Measurements from ENCODE around the gene HIF1A. TPM values are rescaled to one million over a fixed set of nuclear protein-coding genes. Genes with fewer than 3 reads are reported as not detected.

HIF1A gene
- total RNA-seq, 1 donor from 2014 or later: 299 TPM

DNA sequence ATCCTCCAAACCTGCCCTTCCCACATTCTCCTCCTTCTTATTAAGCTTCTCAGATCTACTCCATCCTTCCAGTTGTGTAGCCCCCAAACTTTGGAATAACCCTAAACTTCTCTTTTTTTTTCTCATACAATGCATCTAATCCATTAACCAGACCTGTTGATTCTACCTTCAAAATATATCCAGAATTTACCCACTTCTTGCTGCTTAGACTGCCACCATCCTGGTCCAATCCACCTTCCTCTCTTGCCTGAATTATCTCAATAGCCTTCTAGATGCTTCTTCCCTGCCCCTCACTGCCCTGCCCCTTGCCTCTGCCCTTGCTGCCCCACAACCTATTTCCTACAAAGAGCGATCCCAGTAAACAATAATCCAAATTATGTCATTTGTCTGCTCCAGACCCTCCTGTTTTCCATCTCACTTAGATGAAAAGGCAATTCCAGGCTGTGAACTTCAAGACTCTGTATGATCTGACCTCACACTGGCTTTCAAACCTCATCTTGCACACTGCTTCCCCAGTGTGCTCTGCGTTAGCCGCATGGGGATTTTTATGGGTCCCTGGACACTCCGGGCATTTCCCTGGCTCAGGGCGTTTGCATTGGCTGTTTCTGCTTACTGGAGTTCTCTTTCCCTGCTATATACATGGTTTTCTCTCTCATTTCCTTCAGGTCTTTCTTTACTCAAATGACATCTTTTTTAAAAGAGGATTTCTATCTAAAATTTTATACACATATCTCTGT is 42.6 kb upstream of the HIF1A start:
- Histone ChIP-seq H2AFZ (replicated peaks) (no peak overlapping the region), H3K4me1 (no peaks in the 10 kb centered on the region), H3K4me2 (no peak overlapping the region)

DNA sequence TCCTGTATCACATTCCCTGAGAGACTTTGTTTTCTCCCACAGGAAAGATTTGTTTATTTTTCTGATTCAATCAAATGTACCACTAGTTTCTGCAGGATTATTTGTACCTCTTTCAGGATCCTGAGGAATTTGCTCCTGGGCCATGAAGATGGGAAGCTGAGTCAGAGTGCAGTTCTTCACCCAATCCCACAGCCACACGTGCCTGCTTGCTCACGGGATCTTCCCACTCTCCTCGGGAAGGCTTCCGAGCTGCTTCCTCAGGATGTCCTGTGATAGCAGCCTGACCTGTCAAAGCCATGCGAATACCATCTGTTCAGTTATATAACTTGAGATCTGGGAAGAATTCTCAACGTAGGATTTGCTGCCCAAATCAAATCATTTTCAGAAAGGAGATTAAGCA is 41.8 kb upstream of the HIF1A start:
- Histone ChIP-seq H2AFZ (replicated peaks) (no peak overlapping the region), H4K20me1 (ENCODE audit: low read depth) (no peaks in the 10 kb centered on the region), H3K79me2 (ENCODE audit: low read depth) (no peaks in the 10 kb centered on the region), H3K4me1 (no peaks in the 10 kb centered on the region), H3K9ac (no peak overlapping the region), H3K27ac (no peak overlapping the region), H3F3A (ENCODE audit: low read depth) (no peaks in the 10 kb centered on the region), H3K4me3 (no peak overlapping the region), H3K36me3 (no peaks in the 10 kb centered on the region), H3K4me2 (no peak overlapping the region), H3K27me3 (no peaks in the 10 kb centered on the region), H3K9me3 (ENCODE audit: low read depth) (no peaks in the 10 kb centered on the region)
- Mint-ChIP-seq H3K27me3 (ENCODE audit: insufficient read depth, low read depth) (peaks cover 5% of the 10 kb centered on the region), H3K36me3 (no peaks in the 10 kb centered on the region), H3K4me1 (peaks cover 4% of the 10 kb centered on the region), H3K4me3 (no peak overlapping the region), H3K27ac (no peak overlapping the region), H3K9me3 (no peaks in the 10 kb centered on the region)
- DNase-seq (ENCODE audit: low spot score): no peak
- TF ChIP-seq, protein P1, sequence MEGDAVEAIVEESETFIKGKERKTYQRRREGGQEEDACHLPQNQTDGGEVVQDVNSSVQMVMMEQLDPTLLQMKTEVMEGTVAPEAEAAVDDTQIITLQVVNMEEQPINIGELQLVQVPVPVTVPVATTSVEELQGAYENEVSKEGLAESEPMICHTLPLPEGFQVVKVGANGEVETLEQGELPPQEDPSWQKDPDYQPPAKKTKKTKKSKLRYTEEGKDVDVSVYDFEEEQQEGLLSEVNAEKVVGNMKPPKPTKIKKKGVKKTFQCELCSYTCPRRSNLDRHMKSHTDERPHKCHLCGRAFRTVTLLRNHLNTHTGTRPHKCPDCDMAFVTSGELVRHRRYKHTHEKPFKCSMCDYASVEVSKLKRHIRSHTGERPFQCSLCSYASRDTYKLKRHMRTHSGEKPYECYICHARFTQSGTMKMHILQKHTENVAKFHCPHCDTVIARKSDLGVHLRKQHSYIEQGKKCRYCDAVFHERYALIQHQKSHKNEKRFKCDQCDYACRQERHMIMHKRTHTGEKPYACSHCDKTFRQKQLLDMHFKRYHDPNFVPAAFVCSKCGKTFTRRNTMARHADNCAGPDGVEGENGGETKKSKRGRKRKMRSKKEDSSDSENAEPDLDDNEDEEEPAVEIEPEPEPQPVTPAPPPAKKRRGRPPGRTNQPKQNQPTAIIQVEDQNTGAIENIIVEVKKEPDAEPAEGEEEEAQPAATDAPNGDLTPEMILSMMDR (IDR thresholded peaks at IDR 0.05): no peak
- TF ChIP-seq EZH2 (IDR thresholded peaks at IDR 0.05) (no peak), EZH2phosphoT487 (IDR thresholded peaks at IDR 0.05) (no peak)

More for the DNA sequence above, 42.6 kb upstream of the HIF1A start:
- Histone ChIP-seq H3K27ac (no peak overlapping the region), H3K9ac (no peak overlapping the region), H3K4me3 (no peak overlapping the region), H4K20me1 (ENCODE audit: low read depth) (no peaks in the 10 kb centered on the region), H3K27me3 (no peaks in the 10 kb centered on the region), H3K9me3 (ENCODE audit: low read depth) (no peaks in the 10 kb centered on the region), H3K36me3 (no peaks in the 10 kb centered on the region), H3K79me2 (ENCODE audit: low read depth) (no peaks in the 10 kb centered on the region), H3F3A (ENCODE audit: low read depth) (no peaks in the 10 kb centered on the region)
- no peaks in the 10 kb centered on the region for H3K36me3 Mint-ChIP-seq
- H3K27me3 Mint-ChIP-seq (ENCODE audit: insufficient read depth, low read depth): peaks cover 5% of the 10 kb centered on the region
- DNase-seq (ENCODE audit: low spot score): no peak
- H3K9me3 Mint-ChIP-seq: no peaks in the 10 kb centered on the region
- H3K4me3 Mint-ChIP-seq: no peak overlapping the region
- H3K4me1 Mint-ChIP-seq: peaks cover 4% of the 10 kb centered on the region
- no peak overlapping the region for H3K27ac Mint-ChIP-seq
- TF ChIP-seq, protein P1 (IDR thresholded peaks at IDR 0.05): no peak
- no peak for TF ChIP-seq EZH2phosphoT487 (IDR thresholded peaks at IDR 0.05)
- TF ChIP-seq EZH2 (IDR thresholded peaks at IDR 0.05): no peak

- H3K36me3 ChIP-seq: no peaks in the 10 kb centered on the region
- no peak overlapping the region for H3K4me2 ChIP-seq
- no peaks in the 10 kb centered on the region for H3K4me1 ChIP-seq
- no peak overlapping the region for H3K27ac Mint-ChIP-seq
- no peak overlapping the region for H3K4me3 Mint-ChIP-seq
- no peaks in the 10 kb centered on the region for H3F3A ChIP-seq (ENCODE audit: low read depth)
- no peaks in the 10 kb centered on the region for H3K36me3 Mint-ChIP-seq
- no peaks in the 10 kb centered on the region for H3K9me3 Mint-ChIP-seq
- peaks cover 4% of the 10 kb centered on the region for H3K4me1 Mint-ChIP-seq
- H3K9ac ChIP-seq: no peak overlapping the region
- H4K20me1 ChIP-seq (ENCODE audit: low read depth): no peaks in the 10 kb centered on the region
- TF ChIP-seq EZH2phosphoT487 (IDR thresholded peaks at IDR 0.05) (no peak), EZH2 (IDR thresholded peaks at IDR 0.05) (no peak)
- TF ChIP-seq, protein P1 (IDR thresholded peaks at IDR 0.05): no peak
- no peak overlapping the region for H3K4me3 ChIP-seq
- H3K27ac ChIP-seq: no peak overlapping the region
- peaks cover 5% of the 10 kb centered on the region for H3K27me3 Mint-ChIP-seq (ENCODE audit: insufficient read depth, low read depth)
- H3K27me3 ChIP-seq: no peaks in the 10 kb centered on the region
- no peak for DNase-seq (ENCODE audit: low spot score)
- H3K79me2 ChIP-seq (ENCODE audit: low read depth): no peaks in the 10 kb centered on the region
- no peaks in the 10 kb centered on the region for H3K9me3 ChIP-seq (ENCODE audit: low read depth)
- H2AFZ ChIP-seq (replicated peaks): no peak overlapping the region
Observed at GRCh38 chr14:61654026-61654425, 41.3 kb upstream of the HIF1A start.

Data from neural progenitor cell (in vitro differentiated cells).